Lower lobe of right lung (tissue), 2 donors: ENCODE measurements around the gene FOXF2. TPM values are rescaled to one million over a fixed set of nuclear protein-coding genes. Genes with fewer than 3 reads are reported as not detected.

Source experiments
- ATAC-seq, 2 donors: fragments of 200-7000 bp; cut with Tn5 transposase; one replicate each; pipeline ENCODE4 v1.9.1; 2020 to 2022; ENCODE audit warnings: mild to moderate bottlenecking in 2 of 2, moderate library complexity in 2 of 2
- DNase-seq: peaks from one replicate; pipeline ENCODE4 v3.0.0-alpha.2; 2020
- H3K27ac ChIP-seq: fragments of 200-600 bp; one replicate; pipeline ENCODE4 v1.8.0; 2022
- H3K27me3 ChIP-seq: fragments of 200-600 bp; one replicate; pipeline ENCODE4 v1.8.0; 2022; ENCODE audit warnings: low read depth
- H3K36me3 ChIP-seq: fragments of 200-600 bp; one replicate; pipeline ENCODE4 v1.8.0; 2022; ENCODE audit warnings: mild to moderate bottlenecking
- H3K4me1 ChIP-seq: fragments of 200-600 bp; one replicate; pipeline ENCODE4 v1.8.0; 2022
- H3K4me3 ChIP-seq: fragments of 200-600 bp; one replicate; pipeline ENCODE4 v1.8.0; 2022; ENCODE audit warnings: mild to moderate bottlenecking
- H3K9me3 ChIP-seq: fragments of 200-600 bp; one replicate; pipeline ENCODE4 v1.8.0; 2022
- CTCF ChIP-seq: fragments of 200-600 bp; IDR thresholded peaks from one replicate; pipeline ENCODE4 v1.8.0; 2022; ENCODE audit warnings: antibody characterized with exemption, mild to moderate bottlenecking
- intact Hi-C: fragments of 100-400 bp; cut with DNase I; formaldehyde crosslinking; loops from one replicate; pipeline ENCODE4 v1.11.0; 2022
- total RNA-seq: library from RNA; stranded (reverse); fragmentation: NEBNext Ultra II Directional; extraction: Animal tissue kit (Norgen Biotek cat#: 25700); gene quantifications from one replicate; pipeline ENCODE4 v1.2.1, GENCODE V29; 2021
- donor health status: DM: no; HTN: yes; CAD: no; lungs with severe emphysema.

FOXF2 gene
- total RNA-seq, 1 donor from 2014 or later, result 13.2 TPM

DNA sequence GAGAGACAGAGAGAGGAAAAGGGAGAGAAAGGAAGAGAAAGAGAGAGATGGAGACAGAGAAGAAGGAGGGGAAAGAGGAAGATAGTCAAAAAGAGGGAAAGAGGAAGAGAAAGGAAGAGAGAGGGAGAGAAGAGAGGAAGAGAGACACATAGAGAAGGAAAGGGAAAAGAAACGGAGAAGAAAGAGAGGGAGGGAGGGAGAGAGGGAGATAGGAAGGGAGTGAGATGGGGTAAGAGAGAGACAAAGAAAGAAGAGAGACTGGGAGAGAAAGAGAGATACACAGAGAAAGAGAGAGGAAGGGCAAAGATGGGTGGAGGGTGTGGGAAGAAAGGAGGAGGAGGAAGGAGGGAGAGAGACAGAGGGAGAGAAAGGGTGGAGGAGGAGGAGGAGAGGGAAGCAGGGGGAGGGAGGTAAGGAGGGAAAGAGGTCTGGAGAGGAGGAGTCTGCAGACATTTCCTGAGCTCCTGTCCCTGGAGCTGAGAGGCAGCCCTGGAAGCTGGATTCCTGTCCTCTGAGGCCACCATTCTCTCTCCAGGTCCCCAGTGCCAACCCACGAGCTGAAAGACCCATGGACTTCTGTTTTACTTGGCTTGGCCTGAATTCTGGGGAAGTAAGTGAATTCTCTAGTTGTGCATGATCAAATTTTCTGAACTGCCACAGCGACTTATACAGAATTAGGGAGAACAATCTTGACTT lies 9.9 kb downstream of the FOXF2 start:
- ATAC-seq (no peak), DNase-seq (no peak)
- H3K27me3 ChIP-seq, result peaks cover 42% of the 10 kb centered on the region
- H3K9me3 ChIP-seq, result no peaks in the 10 kb centered on the region
- peaks cover 8% of the 10 kb centered on the region for H3K4me1 ChIP-seq
- TF ChIP-seq CTCF, result no peak
- no peak overlapping the region for H3K27ac ChIP-seq
- H3K4me3 ChIP-seq, result no peak overlapping the region
- no peaks in the 10 kb centered on the region for H3K36me3 ChIP-seq
- intact Hi-C loops, result no loop called here

DNA sequence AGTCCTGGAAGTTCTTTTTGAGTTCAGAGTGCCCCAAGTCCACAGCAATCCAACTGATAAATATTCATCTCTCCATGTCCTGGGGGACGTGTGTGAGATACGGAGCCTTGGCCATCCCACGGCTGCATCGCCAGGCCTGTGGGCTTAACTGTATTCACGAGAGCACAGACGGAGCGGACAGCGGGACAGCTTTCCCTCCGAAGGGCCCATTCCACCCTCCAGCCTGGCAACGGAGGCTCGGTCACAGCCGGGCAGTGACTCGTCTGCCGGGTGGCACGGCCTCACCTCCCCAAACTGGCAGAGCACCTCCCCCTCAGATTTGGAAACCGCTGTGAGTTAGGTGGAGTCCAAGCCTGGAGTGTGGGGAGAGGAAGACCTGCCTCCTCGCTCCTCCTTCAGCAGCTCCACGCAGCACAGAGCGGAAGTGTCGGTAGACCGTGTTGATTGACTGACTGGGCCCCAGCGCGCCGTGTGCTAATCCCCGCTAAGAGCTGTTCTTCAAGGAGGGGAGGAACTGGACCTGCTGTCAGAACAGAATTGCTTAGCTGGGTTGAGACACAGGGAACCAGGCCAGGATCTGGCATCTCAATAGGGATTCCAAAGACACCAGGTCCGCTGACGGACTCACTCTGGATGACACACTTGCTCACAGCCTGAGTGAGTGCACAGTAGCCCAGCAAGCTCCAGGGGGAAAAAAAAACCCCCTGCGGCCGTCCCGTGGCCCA lies 10.9 kb downstream of the FOXF2 start:
- ATAC-seq (no peak), DNase-seq (no peak)
- intact Hi-C loops, result no loop called here
- peaks cover 34% of the 10 kb centered on the region for H3K27me3 ChIP-seq
- H3K36me3 ChIP-seq, result no peaks in the 10 kb centered on the region
- H3K4me1 ChIP-seq, result peaks cover 8% of the 10 kb centered on the region
- no peak overlapping the region for H3K4me3 ChIP-seq
- H3K9me3 ChIP-seq, result no peaks in the 10 kb centered on the region
- no peak for TF ChIP-seq CTCF
- no peak overlapping the region for H3K27ac ChIP-seq

DNA sequence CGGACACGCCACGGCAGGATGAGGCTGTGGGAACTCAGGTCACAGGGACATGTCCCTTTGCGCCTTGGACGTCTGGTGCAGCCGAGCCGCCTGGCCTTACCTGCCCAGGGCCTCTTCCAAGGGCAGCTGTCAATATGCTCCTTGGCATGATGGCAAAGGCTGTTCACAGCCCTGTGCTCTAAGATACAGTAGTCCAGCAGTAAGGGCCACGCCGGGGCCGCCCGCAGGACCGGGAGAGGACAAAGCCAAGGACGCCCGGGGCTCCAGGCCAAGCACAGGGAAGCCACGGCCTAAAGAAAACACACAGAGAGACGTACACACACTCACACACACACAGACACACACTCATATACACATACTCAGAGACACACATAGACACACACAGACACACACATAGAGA lies 13.0 kb downstream of the FOXF2 start:
- Histone ChIP-seq H3K4me3 (no peak overlapping the region), H3K36me3 (no peaks in the 10 kb centered on the region), H3K27me3 (peaks cover 16% of the 10 kb centered on the region), H3K9me3 (no peaks in the 10 kb centered on the region), H3K4me1 (peaks cover 4% of the 10 kb centered on the region), H3K27ac (no peak overlapping the region)
- TF ChIP-seq CTCF, result no peak
- intact Hi-C loops, result no loop called here
- DNase-seq (no peak), ATAC-seq (no peak)

DNA sequence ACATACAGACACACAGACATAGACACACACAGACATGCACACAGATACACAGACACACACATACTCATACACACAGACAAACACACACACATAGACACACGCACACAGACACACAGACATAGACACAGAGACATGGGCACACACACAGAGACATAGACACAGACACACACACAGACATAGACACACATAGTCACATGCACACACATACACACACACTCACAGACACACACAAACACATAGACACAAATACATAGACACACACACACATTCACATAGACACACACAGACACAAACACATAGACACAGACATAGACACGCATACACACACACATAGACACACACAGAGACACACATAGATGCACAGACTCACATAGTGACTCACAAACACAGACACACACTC lies 13.5 kb downstream of the FOXF2 start:
- Histone ChIP-seq H3K4me3 (no peak overlapping the region), H3K36me3 (no peaks in the 10 kb centered on the region), H3K4me1 (peaks cover 8% of the 10 kb centered on the region), H3K9me3 (no peaks in the 10 kb centered on the region), H3K27ac (no peak overlapping the region), H3K27me3 (peaks cover 11% of the 10 kb centered on the region)
- ATAC-seq (no peak), DNase-seq (no peak)
- intact Hi-C loops, result no loop called here
- TF ChIP-seq CTCF, result no peak

GRCh38 chr6:1403851-1404712 lies 14.7 kb downstream of the FOXF2 start:
- DNase-seq (no peak), ATAC-seq (no peak)
- H3K4me3 ChIP-seq, result no peak overlapping the region
- H3K9me3 ChIP-seq, result no peaks in the 10 kb centered on the region
- H3K27me3 ChIP-seq, result no peaks in the 10 kb centered on the region
- peaks cover 10% of the 10 kb centered on the region for H3K4me1 ChIP-seq
- H3K27ac ChIP-seq, result no peak overlapping the region
- intact Hi-C loops, result no loop called here
- no peaks in the 10 kb centered on the region for H3K36me3 ChIP-seq
- no peak for TF ChIP-seq CTCF
